GM10266 (cell line): Measurements from ENCODE around the gene PTS.
A peak's percentile ranks its signal among the peaks of the same experiment; 100 is the strongest.

Experiments used
- DNase-seq: peaks from one replicate; pipeline ENCODE4 v3.0.0; 2012; ENCODE audit errors: extremely low spot score
- CTCF ChIP-seq: IDR thresholded peaks from 2 replicates; pipeline ENCODE4 v1.5.1; 2012; ENCODE audit warnings: mild to moderate bottlenecking, low read depth; ENCODE audit not compliant: control insufficient read depth, insufficient read depth; ENCODE audit errors: missing control alignments

PTS gene

DNA sequence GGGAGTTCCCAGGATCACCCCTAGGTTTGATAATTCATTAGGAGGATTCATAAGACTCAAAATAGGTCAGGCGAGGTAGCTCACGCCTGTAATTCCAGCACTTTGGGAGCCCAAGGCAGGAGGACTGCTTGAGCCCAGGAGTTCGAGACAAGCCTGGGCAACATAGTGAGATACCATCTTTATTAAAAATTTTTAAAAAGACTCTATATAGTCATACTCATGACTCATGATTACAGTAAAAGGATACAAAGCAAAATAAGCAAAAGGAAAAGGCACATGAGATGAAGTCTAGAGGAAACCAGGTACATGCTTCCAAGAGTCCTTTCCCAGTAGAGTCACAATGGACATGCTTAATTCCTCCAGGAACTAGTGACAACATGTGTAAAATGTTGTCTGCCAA, 13.9 kb upstream of the PTS start:
- no peak for TF ChIP-seq CTCF
- DNase-seq, result no peak

DNA sequence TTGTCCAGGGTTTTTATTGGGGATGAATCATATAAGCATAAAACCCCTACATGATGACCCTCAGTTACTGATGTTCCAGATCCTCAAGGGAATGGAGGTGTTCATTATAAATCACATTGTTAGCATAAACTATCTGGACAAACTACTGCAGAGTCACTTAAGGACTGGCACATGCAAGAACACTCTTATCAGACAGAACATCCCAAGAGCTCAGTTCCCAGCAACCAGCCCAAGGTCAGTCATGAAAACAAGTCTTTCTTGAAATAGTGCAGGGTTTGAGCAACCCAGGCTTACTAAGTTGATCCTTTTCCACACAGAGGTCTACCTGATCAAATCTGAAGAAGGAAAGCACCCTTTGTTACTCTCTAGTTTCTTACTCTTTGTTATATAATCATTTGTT, 13.5 kb upstream of the PTS start:
- no peak for TF ChIP-seq CTCF
- DNase-seq, result no peak

- no peak for TF ChIP-seq CTCF
- DNase-seq, result no peak
Measured at GRCh38 chr11:112213753-112214152, 12.5 kb upstream of the PTS start.

- TF ChIP-seq CTCF, result no peak
- no peak for DNase-seq
Measured at GRCh38 chr11:112215621-112216020, 10.6 kb upstream of the PTS start.

GRCh38 chr11:112216561-112217105, 9.6 kb upstream of the PTS start:
- no peak for TF ChIP-seq CTCF
- no peak for DNase-seq

DNA sequence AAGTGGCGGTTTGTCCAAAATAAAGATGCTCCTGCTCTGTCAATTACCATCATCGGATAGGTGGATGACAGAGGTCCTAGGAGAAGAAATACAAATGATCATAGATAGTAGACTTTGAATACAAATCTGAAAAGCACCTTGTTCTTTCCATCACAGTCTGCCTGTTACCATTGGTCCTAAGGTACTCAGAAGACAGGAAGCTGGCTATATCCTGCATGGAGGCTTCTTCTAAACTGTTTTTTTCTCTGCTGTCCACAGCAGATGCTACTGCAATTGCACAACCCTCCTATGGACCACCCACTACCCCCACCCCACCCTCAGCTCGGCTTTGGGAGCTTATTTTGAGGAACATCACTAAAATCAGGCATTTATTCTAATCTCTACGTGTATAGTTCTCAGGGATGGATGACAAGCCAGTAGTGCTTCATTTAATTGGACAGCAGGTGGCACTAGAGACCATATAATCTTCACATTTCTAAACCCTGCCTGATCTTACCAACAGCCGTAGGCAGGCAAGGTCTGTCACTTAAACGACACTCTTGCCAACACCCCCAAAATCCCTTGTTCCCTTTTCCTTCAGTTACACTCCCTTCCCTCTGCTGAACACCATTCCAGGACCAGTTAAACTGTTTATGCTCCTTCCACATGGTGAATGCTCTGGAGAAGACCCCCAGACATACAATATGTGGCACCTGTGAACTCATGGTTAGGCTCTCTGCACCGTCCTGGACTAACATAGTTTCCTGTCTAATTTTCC, 6.6 kb upstream of the PTS start:
- peak; percentile 72 for DNase-seq
- peak; percentile 87 for TF ChIP-seq CTCF

DNA sequence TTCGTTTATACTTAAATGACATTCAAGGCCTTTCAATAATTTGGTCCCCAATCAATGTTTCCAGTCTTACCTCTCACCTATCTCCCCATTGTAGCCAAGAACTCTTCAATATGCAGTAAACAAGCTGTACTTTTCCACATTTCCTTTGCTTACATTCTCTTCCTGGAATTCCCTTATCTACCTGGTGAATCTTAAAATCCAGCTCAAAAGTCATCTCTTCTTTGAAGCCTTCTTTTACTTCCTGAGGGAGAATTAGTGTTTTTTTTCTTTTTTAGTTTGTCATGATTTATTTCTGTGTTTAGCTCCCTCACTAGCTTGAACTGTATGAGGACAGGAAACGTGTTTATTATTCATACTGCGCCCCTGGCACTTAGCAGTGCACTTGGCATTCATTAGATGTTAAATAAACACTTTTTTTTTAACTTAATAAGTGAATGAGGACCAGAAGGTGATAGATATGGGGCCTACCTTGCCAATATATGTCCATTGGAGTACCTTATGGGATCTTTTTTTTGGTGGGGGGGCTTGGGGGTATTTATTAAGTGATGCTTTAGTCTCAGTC, 4.9 kb upstream of the PTS start:
- no peak for TF ChIP-seq CTCF
- no peak for DNase-seq
